Breast epithelium (tissue), 3 donors: Measurements from ENCODE around the gene HTR4.

Source experiments
- POLR2AphosphoS5 ChIP-seq, 3 donors: sonication (generic); formaldehyde crosslinking; IDR thresholded peaks; one replicate each; pipeline ENCODE4 v1.6.1; 2017; ENCODE audit warnings: antibody characterized with exemption in 3 of 3
- TF ChIP-seq, protein P1 (sequence below), 3 donors: fragments of 450-650 bp; IDR thresholded peaks; one replicate each; pipeline ENCODE4 v1.5.1; 2016 to 2017; ENCODE audit warnings: antibody characterized with exemption in 3 of 3, mild to moderate bottlenecking in 3 of 3, moderate library complexity in 3 of 3

GRCh38 chr5:148452499-148453193 lies 201.7 kb downstream of the HTR4 start:
- TF ChIP-seq, protein P1, sequence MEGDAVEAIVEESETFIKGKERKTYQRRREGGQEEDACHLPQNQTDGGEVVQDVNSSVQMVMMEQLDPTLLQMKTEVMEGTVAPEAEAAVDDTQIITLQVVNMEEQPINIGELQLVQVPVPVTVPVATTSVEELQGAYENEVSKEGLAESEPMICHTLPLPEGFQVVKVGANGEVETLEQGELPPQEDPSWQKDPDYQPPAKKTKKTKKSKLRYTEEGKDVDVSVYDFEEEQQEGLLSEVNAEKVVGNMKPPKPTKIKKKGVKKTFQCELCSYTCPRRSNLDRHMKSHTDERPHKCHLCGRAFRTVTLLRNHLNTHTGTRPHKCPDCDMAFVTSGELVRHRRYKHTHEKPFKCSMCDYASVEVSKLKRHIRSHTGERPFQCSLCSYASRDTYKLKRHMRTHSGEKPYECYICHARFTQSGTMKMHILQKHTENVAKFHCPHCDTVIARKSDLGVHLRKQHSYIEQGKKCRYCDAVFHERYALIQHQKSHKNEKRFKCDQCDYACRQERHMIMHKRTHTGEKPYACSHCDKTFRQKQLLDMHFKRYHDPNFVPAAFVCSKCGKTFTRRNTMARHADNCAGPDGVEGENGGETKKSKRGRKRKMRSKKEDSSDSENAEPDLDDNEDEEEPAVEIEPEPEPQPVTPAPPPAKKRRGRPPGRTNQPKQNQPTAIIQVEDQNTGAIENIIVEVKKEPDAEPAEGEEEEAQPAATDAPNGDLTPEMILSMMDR (IDR thresholded peaks at IDR 0.05): no peak
- TF ChIP-seq POLR2AphosphoS5 (IDR thresholded peaks at IDR 0.05): no peak
